ENCODE results near the gene BPGM.

BPGM gene

DNA sequence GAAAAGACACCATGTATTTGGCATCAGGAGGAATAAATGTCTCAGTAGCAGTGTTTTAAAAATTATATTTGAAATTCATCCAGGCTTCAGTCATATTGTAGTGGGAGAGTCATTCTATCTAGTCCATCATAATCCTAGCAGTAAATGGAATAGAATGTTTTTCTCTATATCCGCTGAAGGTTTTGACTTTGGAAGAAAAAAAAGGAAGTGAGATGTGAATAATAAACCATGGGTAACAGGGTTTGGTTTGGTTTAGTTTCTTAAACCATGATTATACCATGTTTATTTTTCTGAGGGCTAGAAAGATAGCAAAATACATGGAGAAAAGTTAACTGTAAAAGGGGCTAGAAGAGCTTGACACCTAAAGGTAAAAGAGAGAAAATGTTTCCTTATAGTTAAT lies 16.4 kb upstream of the BPGM start:
- no peaks in the 10 kb centered on the region for H3K36me3 ChIP-seq (ENCODE audit: control insufficient read depth in 2 of 2, insufficient read depth in 1 of 2, low read length in 2 of 2)
- ChIA-PET POLR2A (no interaction called here), CTCF (interaction anchor here (1.1 to 6.0 kb wide), 3 partner anchors 9 to 72 kb away, joined by 3 to 50 read pairs (median 3); no protein-coding TSS in a partner anchor)
- no peaks in the 10 kb centered on the region for H3K9me3 ChIP-seq (ENCODE audit: control insufficient read depth, insufficient read depth, low read depth, low read length)
- H3K27ac ChIP-seq (ENCODE audit: extremely low read depth, low read depth, low read length), result no peak overlapping the region
- TF ChIP-seq, protein P1, sequence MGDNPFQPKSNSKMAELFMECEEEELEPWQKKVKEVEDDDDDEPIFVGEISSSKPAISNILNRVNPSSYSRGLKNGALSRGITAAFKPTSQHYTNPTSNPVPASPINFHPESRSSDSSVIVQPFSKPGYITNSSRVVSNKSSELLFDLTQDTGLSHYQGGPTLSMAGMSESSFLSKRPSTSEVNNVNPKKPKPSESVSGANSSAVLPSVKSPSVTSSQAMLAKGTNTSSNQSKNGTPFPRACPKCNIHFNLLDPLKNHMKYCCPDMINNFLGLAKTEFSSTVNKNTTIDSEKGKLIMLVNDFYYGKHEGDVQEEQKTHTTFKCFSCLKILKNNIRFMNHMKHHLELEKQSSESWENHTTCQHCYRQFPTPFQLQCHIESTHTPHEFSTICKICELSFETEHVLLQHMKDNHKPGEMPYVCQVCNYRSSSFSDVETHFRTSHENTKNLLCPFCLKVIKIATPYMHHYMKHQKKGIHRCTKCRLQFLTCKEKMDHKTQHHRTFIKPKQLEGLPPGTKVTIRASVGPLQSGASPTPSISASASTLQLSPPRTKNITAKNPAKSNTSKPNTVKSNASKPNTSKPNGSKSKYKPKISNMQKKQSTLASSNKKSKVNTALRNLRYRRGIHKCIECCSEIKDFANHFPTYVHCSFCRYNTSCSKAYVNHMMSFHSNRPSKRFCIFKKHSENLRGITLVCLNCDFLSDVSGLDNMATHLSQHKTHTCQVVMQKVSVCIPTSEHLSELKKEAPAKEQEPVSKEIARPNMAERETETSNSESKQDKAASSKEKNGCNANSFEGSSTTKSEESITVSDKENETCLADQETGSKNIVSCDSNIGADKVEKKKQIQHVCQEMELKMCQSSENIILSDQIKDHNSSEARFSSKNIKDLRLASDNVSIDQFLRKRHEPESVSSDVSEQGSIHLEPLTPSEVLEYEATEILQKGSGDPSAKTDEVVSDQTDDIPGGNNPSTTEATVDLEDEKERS (tag by site-specific recombination; IDR thresholded peaks at IDR 0.05), result no peak
- TF ChIP-seq ZNF112 (tag by site-specific recombination; IDR thresholded peaks at IDR 0.05), result no peak
- no peak overlapping the region for H3K4me3 ChIP-seq (ENCODE audit: low read depth, low read length)
- H3K4me1 ChIP-seq (ENCODE audit: control insufficient read depth, insufficient read depth, low read length), result no peaks in the 10 kb centered on the region

GRCh38 chr7:134630893-134631292 lies 15.8 kb upstream of the BPGM start:
- Histone ChIP-seq H3K9me3 (ENCODE audit: control insufficient read depth, insufficient read depth, low read depth, low read length) (no peaks in the 10 kb centered on the region), H3K4me3 (ENCODE audit: low read depth, low read length) (no peak overlapping the region), H3K27ac (ENCODE audit: extremely low read depth, low read depth, low read length) (no peak overlapping the region), H3K36me3 (ENCODE audit: control insufficient read depth in 2 of 2, insufficient read depth in 1 of 2, low read length in 2 of 2) (no peaks in the 10 kb centered on the region), H3K4me1 (ENCODE audit: control insufficient read depth, insufficient read depth, low read length) (no peaks in the 10 kb centered on the region)
- TF ChIP-seq TRIM28 (IDR thresholded peaks at IDR 0.05; ENCODE audit: borderline replicate concordance, low read length), result no peak
- ChIA-PET POLR2A (no interaction called here), CTCF (interaction anchor here (0.7 to 6.0 kb wide), 3 partner anchors 14 to 116 kb away, joined by 3 to 50 read pairs (median 6); no protein-coding TSS in a partner anchor)

- ChIA-PET CTCF (interaction anchor here (0.6 to 6.0 kb wide), 17 partner anchors 9 to 491 kb away, joined by 3 to 50 read pairs (median 7); partner anchors contain the start of genes AGBL3 and BPGM), POLR2A (no interaction called here)
- no peak overlapping the region for H3K27ac ChIP-seq (ENCODE audit: extremely low read depth, low read depth, low read length)
- H3K9me3 ChIP-seq (ENCODE audit: control insufficient read depth, insufficient read depth, low read depth, low read length), result no peaks in the 10 kb centered on the region
- no peak overlapping the region for H3K4me3 ChIP-seq (ENCODE audit: low read depth, low read length)
- TF ChIP-seq PRDM2 (tag by site-specific recombination; IDR thresholded peaks at IDR 0.05; ENCODE audit: borderline replicate concordance) (no peak), ZNF211 (tag by site-specific recombination; IDR thresholded peaks at IDR 0.05; ENCODE audit: low read depth) (no peak), ZBTB8A (tag by site-specific recombination; IDR thresholded peaks at IDR 0.05) (no peak), PRDM1 (tag by site-specific recombination; IDR thresholded peaks at IDR 0.05) (no peak), ZNF311 (tag by site-specific recombination; IDR thresholded peaks at IDR 0.05; ENCODE audit: borderline replicate concordance) (no peak), KLF1 (tag by site-specific recombination; IDR thresholded peaks at IDR 0.05) (no peak), ZNF121 (tag by site-specific recombination; IDR thresholded peaks at IDR 0.05) (no peak), ZNF146 (tag by site-specific recombination; IDR thresholded peaks at IDR 0.05) (no peak), ZNF140 (tag by site-specific recombination; IDR thresholded peaks at IDR 0.05) (no peak), ZNF366 (tag by site-specific recombination; conservative IDR thresholded peaks at IDR 0.05) (no peak), ZNF184 (tag by site-specific recombination; IDR thresholded peaks at IDR 0.05) (no peak), ZNF600 (tag by site-specific recombination; IDR thresholded peaks at IDR 0.05) (no peak), GFI1B (tag by site-specific recombination; IDR thresholded peaks at IDR 0.05) (no peak), EGR2 (tag by site-specific recombination; IDR thresholded peaks at IDR 0.05; ENCODE audit: low read depth) (no peak), ZSCAN18 (tag by site-specific recombination; IDR thresholded peaks at IDR 0.05) (no peak)
- TF ChIP-seq, protein P2, sequence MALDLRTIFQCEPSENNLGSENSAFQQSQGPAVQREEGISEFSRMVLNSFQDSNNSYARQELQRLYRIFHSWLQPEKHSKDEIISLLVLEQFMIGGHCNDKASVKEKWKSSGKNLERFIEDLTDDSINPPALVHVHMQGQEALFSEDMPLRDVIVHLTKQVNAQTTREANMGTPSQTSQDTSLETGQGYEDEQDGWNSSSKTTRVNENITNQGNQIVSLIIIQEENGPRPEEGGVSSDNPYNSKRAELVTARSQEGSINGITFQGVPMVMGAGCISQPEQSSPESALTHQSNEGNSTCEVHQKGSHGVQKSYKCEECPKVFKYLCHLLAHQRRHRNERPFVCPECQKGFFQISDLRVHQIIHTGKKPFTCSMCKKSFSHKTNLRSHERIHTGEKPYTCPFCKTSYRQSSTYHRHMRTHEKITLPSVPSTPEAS (tag by site-specific recombination; IDR thresholded peaks at IDR 0.05), result no peak
- no peaks in the 10 kb centered on the region for H3K36me3 ChIP-seq (ENCODE audit: control insufficient read depth in 2 of 2, insufficient read depth in 1 of 2, low read length in 2 of 2)
- H3K4me1 ChIP-seq (ENCODE audit: control insufficient read depth, insufficient read depth, low read length), result no peaks in the 10 kb centered on the region
These were observed 14.6 kb upstream of the BPGM start for GRCh38 chr7:134632052-134632451.

All from HEK293 (cell line).